Measurements from ENCODE around the gene CHEK1. TPM values are rescaled to one million over a fixed set of nuclear protein-coding genes. Genes with fewer than 3 reads are reported as not detected.

CHEK1 gene
- total RNA-seq, 2 experiments from 2014 or later = 132 to 160 TPM

DNA sequence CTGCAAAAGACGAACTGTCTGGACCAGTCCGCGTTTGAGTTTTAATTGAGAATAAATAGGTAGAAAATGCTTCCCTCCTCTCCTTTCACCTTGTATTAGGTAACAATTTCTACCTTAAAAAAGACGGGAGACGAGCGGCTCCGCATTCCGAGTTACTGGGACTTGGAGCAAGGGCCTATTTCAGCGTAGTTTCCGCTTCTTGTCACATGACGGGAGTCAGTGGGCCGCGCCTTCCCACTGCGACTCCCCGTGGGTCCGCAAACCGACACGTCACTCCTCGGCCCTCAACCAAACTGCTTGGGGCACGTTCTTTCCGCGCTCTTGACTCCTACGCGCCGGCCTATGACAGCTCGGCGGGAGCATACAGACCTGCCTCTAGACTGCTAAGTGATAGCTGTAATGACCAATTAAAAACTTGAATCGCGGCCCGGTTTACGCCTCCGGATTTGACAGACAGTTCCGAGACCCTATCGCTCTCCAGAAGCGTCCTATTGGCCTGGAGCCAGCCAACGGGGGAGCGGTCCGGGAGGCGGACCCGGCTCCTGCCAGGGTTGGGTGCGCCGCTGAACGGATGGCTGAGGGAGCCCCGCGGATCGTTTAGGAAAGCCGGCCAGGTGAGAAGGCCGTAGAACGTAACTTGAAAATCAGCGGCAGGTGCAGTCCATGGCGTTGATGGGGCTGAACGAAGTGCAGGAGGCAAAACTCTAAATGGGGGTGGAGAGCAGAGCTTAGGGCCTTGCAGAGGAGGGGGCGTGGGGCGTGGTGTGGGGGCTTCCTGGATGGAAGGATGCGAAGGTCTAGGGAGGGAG lies 32.5 kb upstream of the CHEK1 start, which contains the start of gene STT3A:
Gene STT3A (plus strand): TSS at position 548 of the 809 bp plus-strand sequence. CDS start 3,064 bp downstream, outside the sequence.
- ChIA-PET CTCF (interaction anchor here (1.0 to 3.9 kb wide), 6 partner anchors 11 to 639 kb away, joined by 3 to 19 read pairs (median 6); partner anchors contain the start of genes CCDC15, CHEK1 and EI24), POLR2A (interaction anchor here (0.5 to 2.7 kb wide), 4 partner anchors 10 to 34 kb away, joined by 3 to 18 read pairs (median 6); partner anchors contain the start of genes CHEK1 and EI24)
- Mint-ChIP-seq H3K4me3 (peak within 1 kb of the TSS; percentile 97), H3K36me3 (ENCODE audit: low read depth) (peaks cover 33% of the 10 kb centered on the region), H3K27ac (peak within 1 kb of the TSS; percentile 95), H3K4me1 (peaks cover 48% of the 10 kb centered on the region), H3K9me3 (ENCODE audit: low read depth) (no peaks in the 10 kb centered on the region), H3K27me3 (no peaks in the 10 kb centered on the region)
- intact Hi-C loops (cut with DNase I, micrococcal nuclease) = loop anchor here (1.0 to 5.0 kb wide), 9 partner anchors 23 to 690 kb away; partner anchors contain the start of genes CHEK1 (in 2 of the 2), EI24 (in 2 of the 2), HYLS1 (in 2 of the 2) and FAM118B (in 1 of the 2)
- DNase-seq (peak; percentile 99), ATAC-seq (peak; percentile 93)

DNA sequence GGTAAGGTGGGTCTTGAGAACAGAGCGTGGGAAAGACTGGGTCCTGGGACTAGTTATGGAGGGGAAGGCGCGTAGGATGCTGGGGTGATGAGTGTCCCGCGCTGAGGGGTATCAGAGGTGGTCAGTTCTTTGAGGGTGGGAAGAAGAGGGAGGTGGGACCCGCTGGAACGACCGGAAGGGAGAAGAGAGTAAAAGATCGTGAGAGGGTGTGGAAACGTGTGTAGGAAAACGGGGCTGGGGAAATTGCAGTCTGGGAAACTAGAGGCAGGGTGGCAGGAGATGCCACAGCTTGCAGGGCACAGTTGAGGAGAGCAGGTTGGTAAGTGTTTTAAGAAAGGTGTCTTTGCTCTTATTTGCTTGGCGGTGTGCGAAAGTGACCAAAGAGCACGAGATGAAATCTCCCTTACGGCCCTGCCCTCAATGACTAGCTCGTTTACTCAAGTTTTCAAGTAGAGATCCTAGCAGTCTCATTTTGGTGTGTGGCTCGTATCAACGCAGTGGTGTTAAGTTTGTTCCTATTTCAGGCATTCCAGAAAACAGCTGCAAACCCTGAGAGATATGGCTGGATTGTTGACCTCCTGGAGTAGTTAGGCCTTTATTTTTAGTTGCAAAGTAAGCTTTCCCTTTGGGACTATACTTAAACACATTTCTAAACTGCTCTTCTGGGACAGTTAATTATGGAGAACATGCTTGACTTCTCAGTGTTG lies 31.7 kb upstream of the CHEK1 start:
- Mint-ChIP-seq H3K4me1 (peaks cover 47% of the 10 kb centered on the region), H3K27ac (peak overlapping the region; percentile 95), H3K9me3 (ENCODE audit: low read depth) (no peaks in the 10 kb centered on the region), H3K4me3 (peak overlapping the region; percentile 97), H3K36me3 (ENCODE audit: low read depth) (peaks cover 36% of the 10 kb centered on the region), H3K27me3 (no peaks in the 10 kb centered on the region)
- no peak for DNase-seq
- intact Hi-C loops (cut with DNase I, micrococcal nuclease) = loop anchor here in 1 of 2 experiments (2.0 to 5.0 kb wide), 2 partner anchors 676 to 689 kb away; partner anchors contain the start of genes FOXRED1, SRPRA and TIRAP
- ChIA-PET CTCF (interaction anchor here (0.7 to 3.9 kb wide), 4 partner anchors 10 to 799 kb away, joined by 3 to 19 read pairs (median 5); partner anchors contain the start of gene EI24), POLR2A (interaction anchor here (2.0 to 2.7 kb wide), 2 partner anchors 23 to 33 kb away, joined by 9 to 18 read pairs; partner anchors contain the start of genes CHEK1 and EI24)
- peak; percentile 3 for ATAC-seq

DNA sequence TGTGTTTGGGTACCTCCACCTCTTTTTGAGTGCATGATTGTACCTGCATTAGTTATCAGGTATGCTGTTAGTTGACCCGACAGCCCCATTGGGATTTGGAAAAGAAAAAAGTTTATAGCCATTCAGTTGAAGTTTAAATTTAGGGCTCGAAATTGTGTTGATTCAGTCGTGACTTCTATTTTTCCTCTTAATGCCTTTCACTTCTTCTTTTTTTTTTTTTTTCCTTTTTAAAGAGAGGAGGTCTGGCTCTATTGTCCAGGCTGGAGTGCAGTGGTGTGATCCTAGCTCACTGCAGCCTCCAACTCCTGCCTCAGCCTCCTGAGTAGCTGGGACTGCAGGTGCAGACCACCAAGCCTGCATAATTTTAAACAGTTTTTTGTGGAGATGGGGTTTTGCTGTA lies 30.0 kb upstream of the CHEK1 start:
- Mint-ChIP-seq H3K36me3 (ENCODE audit: low read depth) (peaks cover 43% of the 10 kb centered on the region), H3K4me3 (peak overlapping the region; percentile 97), H3K27me3 (no peaks in the 10 kb centered on the region), H3K4me1 (peaks cover 38% of the 10 kb centered on the region), H3K27ac (peak overlapping the region; percentile 47), H3K9me3 (ENCODE audit: low read depth) (no peaks in the 10 kb centered on the region)
- intact Hi-C loops (cut with DNase I, micrococcal nuclease) = loop anchor here in 1 of 2 experiments (5.0 kb wide), 1 partner anchor 687 kb away; the partner anchor contains the start of gene TIRAP
- ATAC-seq (no peak), DNase-seq (no peak)
- CTCF ChIA-PET = interaction anchor here (0.8 to 1.2 kb wide), 2 partner anchors 25 to 61 kb away, joined by 3 read pairs; partner anchors contain the start of gene EI24
- POLR2A ChIA-PET = no interaction called here

DNA sequence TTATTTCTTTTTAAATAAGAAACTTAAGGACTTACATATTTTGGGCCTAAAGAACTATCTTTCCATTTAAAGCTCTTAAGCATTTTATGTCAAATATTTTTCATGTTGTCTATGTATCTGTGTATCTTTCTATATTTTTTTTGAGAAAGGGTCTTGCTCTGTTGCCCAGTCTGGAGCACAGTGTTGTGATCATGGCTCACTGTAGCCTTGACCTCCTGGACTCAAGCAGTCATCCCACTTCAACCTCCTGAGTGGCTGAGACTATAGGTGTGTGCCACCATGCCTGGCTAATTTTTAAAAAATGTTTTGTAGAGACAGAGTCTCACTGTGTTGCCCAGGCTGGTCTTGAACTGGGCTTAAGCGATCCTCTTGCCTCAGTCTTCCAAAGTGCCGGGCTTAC lies 24.3 kb upstream of the CHEK1 start:
- POLR2A ChIA-PET = no interaction called here
- H3K36me3 Mint-ChIP-seq (ENCODE audit: low read depth) = peaks cover 58% of the 10 kb centered on the region
- H3K4me3 Mint-ChIP-seq = no peak overlapping the region
- no peaks in the 10 kb centered on the region for H3K9me3 Mint-ChIP-seq (ENCODE audit: low read depth)
- intact Hi-C loops (cut with DNase I, micrococcal nuclease) = no loop called here
- ATAC-seq (no peak), DNase-seq (no peak)
- H3K4me1 Mint-ChIP-seq = peaks cover 10% of the 10 kb centered on the region
- no peak overlapping the region for H3K27ac Mint-ChIP-seq
- CTCF ChIA-PET = no interaction called here
- no peaks in the 10 kb centered on the region for H3K27me3 Mint-ChIP-seq

DNA sequence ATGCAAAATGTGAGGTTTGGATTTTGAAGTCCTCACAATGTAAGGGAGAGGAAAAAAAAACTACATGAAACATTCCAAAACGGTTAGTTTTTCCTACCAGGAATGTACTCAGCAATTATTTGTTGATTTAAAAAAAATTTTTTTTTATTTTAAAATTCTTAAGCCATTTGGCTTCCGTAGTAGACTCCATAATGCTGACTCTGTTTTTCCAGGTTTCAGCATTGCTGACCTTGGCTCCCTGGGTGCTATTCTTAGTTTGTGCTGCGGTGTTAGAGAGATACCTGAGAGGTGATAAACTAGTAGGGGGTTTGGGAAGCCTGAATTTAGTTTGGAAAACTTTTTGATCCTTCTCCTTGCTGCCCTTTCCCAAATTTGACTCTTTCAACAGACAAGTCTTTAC lies 21.8 kb upstream of the CHEK1 start:
- intact Hi-C loops (cut with DNase I, micrococcal nuclease) = no loop called here
- Mint-ChIP-seq H3K4me1 (no peaks in the 10 kb centered on the region), H3K27ac (no peak overlapping the region), H3K36me3 (ENCODE audit: low read depth) (peaks cover 54% of the 10 kb centered on the region), H3K4me3 (no peak overlapping the region), H3K9me3 (ENCODE audit: low read depth) (no peaks in the 10 kb centered on the region), H3K27me3 (no peaks in the 10 kb centered on the region)
- POLR2A ChIA-PET = no interaction called here
- no peak for ATAC-seq
- CTCF ChIA-PET = interaction anchor here (1.4 kb wide), 1 partner anchor 10 kb away, joined by 7 read pairs; the partner anchor contains the start of gene STT3A
- DNase-seq = no peak

DNA sequence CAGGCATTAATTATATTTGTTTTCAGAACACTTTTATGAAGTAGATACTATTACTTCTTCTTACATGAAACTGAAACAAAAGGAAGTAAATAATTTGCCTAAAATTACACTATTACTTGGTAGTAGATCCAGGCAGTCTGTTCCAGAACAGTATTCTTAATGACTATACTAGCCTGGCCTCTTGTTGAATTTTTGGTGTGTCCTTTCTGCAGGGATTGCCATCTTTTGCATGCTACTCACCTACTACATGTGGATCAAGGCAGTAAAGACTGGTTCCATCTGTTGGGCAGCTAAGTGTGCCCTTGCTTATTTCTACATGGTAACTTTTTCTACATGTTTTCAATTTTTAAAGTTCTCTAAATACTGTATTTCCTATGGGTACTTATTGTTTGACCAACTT lies 19.5 kb upstream of the CHEK1 start:
- intact Hi-C loops (cut with DNase I, micrococcal nuclease) = no loop called here
- H3K27ac Mint-ChIP-seq = no peak overlapping the region
- H3K4me3 Mint-ChIP-seq = no peak overlapping the region
- ATAC-seq (no peak), DNase-seq (no peak)
- H3K4me1 Mint-ChIP-seq = no peaks in the 10 kb centered on the region
- ChIA-PET CTCF (no interaction called here), POLR2A (no interaction called here)
- H3K36me3 Mint-ChIP-seq (ENCODE audit: low read depth) = peaks cover 59% of the 10 kb centered on the region
- H3K9me3 Mint-ChIP-seq (ENCODE audit: low read depth) = no peaks in the 10 kb centered on the region
- H3K27me3 Mint-ChIP-seq = no peaks in the 10 kb centered on the region

DNA sequence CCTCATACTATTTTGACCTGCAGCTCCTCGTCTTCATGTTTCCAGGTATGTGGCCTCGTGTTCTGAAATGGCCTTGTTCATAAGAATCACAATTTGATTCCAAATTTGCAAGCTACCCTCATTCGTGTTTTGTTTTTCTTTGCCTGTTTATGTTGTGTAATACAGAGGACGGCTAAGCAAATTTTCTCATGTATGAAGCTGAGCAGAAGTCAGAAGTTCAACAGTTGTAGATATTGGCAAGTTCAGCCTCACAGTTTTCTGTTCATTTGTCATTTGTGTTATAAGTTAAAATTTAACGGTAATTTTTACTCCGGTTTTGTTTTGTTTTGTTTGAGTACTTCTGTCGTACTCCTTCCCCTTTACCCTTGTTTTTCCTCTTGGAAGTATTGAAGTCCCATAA lies 15.4 kb upstream of the CHEK1 start:
- Mint-ChIP-seq H3K9me3 (ENCODE audit: low read depth) (no peaks in the 10 kb centered on the region), H3K27ac (no peak overlapping the region), H3K27me3 (no peaks in the 10 kb centered on the region), H3K4me1 (peaks cover 7% of the 10 kb centered on the region), H3K4me3 (no peak overlapping the region), H3K36me3 (ENCODE audit: low read depth) (peaks cover 62% of the 10 kb centered on the region)
- CTCF ChIA-PET = interaction anchor here (1.1 kb wide), 1 partner anchor 39 kb away, joined by 3 read pairs; no protein-coding TSS in a partner anchor
- no peak for DNase-seq
- no peak for ATAC-seq
- POLR2A ChIA-PET = no interaction called here
- intact Hi-C loops (cut with DNase I, micrococcal nuclease) = no loop called here

DNA sequence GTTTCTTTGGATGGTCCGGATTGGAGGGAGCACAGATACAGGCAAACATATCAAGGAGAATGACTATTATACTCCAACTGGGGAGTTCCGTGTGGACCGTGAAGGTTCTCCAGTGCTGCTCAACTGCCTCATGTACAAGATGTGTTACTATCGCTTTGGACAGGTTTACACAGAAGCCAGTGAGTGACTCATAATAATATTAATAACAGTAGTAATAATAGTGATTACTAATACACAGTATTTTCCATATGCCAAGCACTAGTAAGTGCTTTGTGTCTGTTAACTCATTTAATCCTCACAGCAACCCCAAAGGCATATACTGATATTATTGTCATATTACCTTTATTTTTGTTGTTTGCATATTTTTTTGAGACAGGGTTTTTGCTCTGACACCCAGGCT lies 6.6 kb upstream of the CHEK1 start:
- DNase-seq (no peak), ATAC-seq (no peak)
- ChIA-PET CTCF (no interaction called here), POLR2A (no interaction called here)
- no peaks in the 10 kb centered on the region for H3K9me3 Mint-ChIP-seq (ENCODE audit: low read depth)
- peaks cover 60% of the 10 kb centered on the region for H3K36me3 Mint-ChIP-seq (ENCODE audit: low read depth)
- no peaks in the 10 kb centered on the region for H3K4me1 Mint-ChIP-seq
- intact Hi-C loops (cut with DNase I, micrococcal nuclease) = no loop called here
- H3K27ac Mint-ChIP-seq = no peak overlapping the region
- H3K4me3 Mint-ChIP-seq = no peak overlapping the region
- no peaks in the 10 kb centered on the region for H3K27me3 Mint-ChIP-seq

DNA sequence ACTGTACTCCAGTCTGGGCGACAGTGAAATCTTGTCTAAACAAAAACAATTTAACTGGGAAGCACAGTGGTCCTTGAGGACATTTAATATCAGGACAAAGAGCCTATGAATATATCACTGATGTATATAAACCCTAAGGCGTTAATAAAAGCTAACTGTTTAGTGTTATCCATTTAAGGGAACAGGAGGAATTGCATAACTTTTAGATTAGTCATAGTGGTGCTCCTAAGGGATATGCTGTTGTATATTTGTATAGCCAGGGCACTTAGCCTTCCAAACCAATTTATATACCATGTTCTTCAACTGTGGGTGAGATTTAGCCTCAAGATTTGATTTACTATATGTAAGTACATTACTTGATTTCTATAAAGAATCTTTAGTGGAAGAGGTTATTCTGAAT lies 3.0 kb upstream of the CHEK1 start:
- Mint-ChIP-seq H3K36me3 (ENCODE audit: low read depth) (peaks cover 53% of the 10 kb centered on the region), H3K9me3 (ENCODE audit: low read depth) (no peaks in the 10 kb centered on the region), H3K4me3 (no peak overlapping the region), H3K27me3 (no peaks in the 10 kb centered on the region), H3K4me1 (peaks cover 10% of the 10 kb centered on the region), H3K27ac (no peak overlapping the region)
- intact Hi-C loops (cut with DNase I, micrococcal nuclease) = loop anchor here in 1 of 2 experiments (10.0 kb wide), 2 partner anchors 643 to 667 kb away; partner anchors contain the start of genes CCDC15, FOXRED1 and SRPRA
- ATAC-seq = no peak
- POLR2A ChIA-PET = no interaction called here
- no peak for DNase-seq
- CTCF ChIA-PET = interaction anchor here (1.2 to 1.4 kb wide), 2 partner anchors 11 to 47 kb away, joined by 3 read pairs; no protein-coding TSS in a partner anchor

DNA sequence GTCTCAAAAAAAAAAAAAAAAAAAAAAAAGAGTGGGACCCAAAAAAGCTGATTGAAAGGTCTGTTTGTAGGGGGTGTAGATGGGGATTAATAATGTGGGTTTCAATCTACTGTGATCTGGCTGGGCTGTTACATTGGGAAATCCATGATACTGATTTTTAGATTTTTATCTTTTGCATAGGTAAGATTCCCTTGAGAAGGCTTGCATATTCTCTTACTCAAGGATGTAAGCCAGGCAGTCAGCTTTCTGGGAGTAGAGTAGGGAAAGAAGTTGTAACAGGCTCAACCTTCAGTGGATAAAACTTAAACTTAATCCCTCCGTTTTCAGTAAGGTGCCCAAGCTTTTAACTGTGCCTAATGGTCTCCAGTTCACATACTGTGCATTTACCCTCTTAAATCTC lies 1.9 kb upstream of the CHEK1 start:
- H3K27me3 Mint-ChIP-seq = no peaks in the 10 kb centered on the region
- ATAC-seq = no peak
- H3K27ac Mint-ChIP-seq = no peak overlapping the region
- no peak for DNase-seq
- no peaks in the 10 kb centered on the region for H3K9me3 Mint-ChIP-seq (ENCODE audit: low read depth)
- H3K4me3 Mint-ChIP-seq = no peak overlapping the region
- CTCF ChIA-PET = interaction anchor here (0.6 kb wide), 1 partner anchor 8 kb away, joined by 4 read pairs; no protein-coding TSS in a partner anchor
- H3K36me3 Mint-ChIP-seq (ENCODE audit: low read depth) = peaks cover 58% of the 10 kb centered on the region
- peaks cover 17% of the 10 kb centered on the region for H3K4me1 Mint-ChIP-seq
- intact Hi-C loops (cut with DNase I, micrococcal nuclease) = loop anchor here in 1 of 2 experiments (10.0 kb wide), 2 partner anchors 642 to 668 kb away; partner anchors contain the start of genes CCDC15, FOXRED1 and SRPRA
- POLR2A ChIA-PET = no interaction called here

DNA sequence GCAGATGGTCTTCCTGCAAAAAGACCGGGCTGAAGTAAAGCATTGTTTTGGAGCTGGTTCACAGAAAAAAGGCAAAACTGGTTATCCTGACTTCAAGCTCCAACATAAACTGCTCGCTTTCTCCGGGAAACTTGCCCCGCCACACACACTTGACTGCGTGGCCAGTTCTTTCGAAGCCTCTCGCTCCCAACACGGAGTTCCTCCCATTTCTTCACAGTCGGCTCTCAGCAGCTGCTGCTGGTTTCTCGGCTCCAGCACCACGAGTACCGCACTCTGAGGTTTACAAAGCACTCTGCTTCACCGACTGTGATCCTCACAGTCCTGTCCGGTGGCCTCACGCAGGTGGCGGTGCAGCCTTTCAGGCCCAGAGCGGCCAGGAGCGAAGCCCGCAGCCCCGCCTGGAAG lies 264 bp downstream of the CHEK1 start:
- peak overlapping the region; percentile 98 for H3K27ac Mint-ChIP-seq
- H3K36me3 Mint-ChIP-seq (ENCODE audit: low read depth) = peaks cover 56% of the 10 kb centered on the region
- H3K4me3 Mint-ChIP-seq = peak overlapping the region; percentile 88
- no peaks in the 10 kb centered on the region for H3K9me3 Mint-ChIP-seq (ENCODE audit: low read depth)
- POLR2A ChIA-PET = interaction anchor here (0.7 to 3.4 kb wide), 6 partner anchors 8 to 730 kb away, joined by 3 to 18 read pairs (median 6); partner anchors contain the start of genes HYLS1 and STT3A
- peaks cover 17% of the 10 kb centered on the region for H3K4me1 Mint-ChIP-seq
- CTCF ChIA-PET = interaction anchor here (0.6 to 2.6 kb wide), 9 partner anchors 8 to 278 kb away, joined by 3 to 11 read pairs (median 3); partner anchors contain the start of genes EI24 and PUS3
- H3K27me3 Mint-ChIP-seq = no peaks in the 10 kb centered on the region
- intact Hi-C loops (cut with DNase I, micrococcal nuclease) = loop anchor here (1.0 to 10.0 kb wide), 11 partner anchors 33 to 953 kb away; partner anchors contain the start of genes STT3A (in 2 of the 2), CCDC15 (in 1 of the 2), CDON (in 1 of the 2) and EI24 (in 1 of the 2)
- DNase-seq (no peak), ATAC-seq (no peak)

Measured in activated CD4-positive, alpha-beta T cell treated with anti-CD3 and anti-CD28 coated beads for 36 hours (primary cell).